ENCODE data around the gene PTPRD. TPM values are rescaled to one million over a fixed set of nuclear protein-coding genes. Genes with fewer than 3 reads are reported as not detected.

The PTPRD gene
- total RNA-seq, 1 donor from 2014 or later = 109 TPM

DNA sequence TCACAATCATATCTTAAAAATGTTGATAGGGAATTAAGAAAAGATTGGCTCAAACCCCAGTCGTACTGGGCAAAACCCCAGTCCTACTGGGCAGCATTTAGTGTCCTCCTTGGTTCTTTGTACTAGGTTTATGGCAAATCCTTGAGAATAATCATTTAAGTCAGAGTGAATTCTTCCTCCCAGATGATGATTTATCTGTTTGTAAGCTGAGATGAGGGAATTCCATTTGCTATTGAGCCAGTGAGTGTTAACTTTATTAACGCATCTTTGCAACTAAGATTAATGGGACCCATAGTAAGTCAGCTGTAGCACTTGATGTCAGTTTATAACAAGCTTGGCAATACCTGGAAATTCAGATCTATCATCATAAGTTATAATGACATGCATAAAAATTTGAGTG is 1991.4 kb downstream of the PTPRD start:
- Mint-ChIP-seq H3K27me3 (ENCODE audit: low read depth) (peaks cover 1% of the 10 kb centered on the region), H3K27ac (no peak overlapping the region), H3K9me3 (no peaks in the 10 kb centered on the region), H3K4me3 (no peak overlapping the region), H3K36me3 (no peaks in the 10 kb centered on the region), H3K4me1 (peaks cover 24% of the 10 kb centered on the region)
- TF ChIP-seq, protein P1, sequence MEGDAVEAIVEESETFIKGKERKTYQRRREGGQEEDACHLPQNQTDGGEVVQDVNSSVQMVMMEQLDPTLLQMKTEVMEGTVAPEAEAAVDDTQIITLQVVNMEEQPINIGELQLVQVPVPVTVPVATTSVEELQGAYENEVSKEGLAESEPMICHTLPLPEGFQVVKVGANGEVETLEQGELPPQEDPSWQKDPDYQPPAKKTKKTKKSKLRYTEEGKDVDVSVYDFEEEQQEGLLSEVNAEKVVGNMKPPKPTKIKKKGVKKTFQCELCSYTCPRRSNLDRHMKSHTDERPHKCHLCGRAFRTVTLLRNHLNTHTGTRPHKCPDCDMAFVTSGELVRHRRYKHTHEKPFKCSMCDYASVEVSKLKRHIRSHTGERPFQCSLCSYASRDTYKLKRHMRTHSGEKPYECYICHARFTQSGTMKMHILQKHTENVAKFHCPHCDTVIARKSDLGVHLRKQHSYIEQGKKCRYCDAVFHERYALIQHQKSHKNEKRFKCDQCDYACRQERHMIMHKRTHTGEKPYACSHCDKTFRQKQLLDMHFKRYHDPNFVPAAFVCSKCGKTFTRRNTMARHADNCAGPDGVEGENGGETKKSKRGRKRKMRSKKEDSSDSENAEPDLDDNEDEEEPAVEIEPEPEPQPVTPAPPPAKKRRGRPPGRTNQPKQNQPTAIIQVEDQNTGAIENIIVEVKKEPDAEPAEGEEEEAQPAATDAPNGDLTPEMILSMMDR (IDR thresholded peaks at IDR 0.05; ENCODE audit: unreplicated experiment) = no peak
- no peak for DNase-seq (ENCODE audit: low spot score in 2 of 2, unreplicated experiment in 2 of 2)

DNA sequence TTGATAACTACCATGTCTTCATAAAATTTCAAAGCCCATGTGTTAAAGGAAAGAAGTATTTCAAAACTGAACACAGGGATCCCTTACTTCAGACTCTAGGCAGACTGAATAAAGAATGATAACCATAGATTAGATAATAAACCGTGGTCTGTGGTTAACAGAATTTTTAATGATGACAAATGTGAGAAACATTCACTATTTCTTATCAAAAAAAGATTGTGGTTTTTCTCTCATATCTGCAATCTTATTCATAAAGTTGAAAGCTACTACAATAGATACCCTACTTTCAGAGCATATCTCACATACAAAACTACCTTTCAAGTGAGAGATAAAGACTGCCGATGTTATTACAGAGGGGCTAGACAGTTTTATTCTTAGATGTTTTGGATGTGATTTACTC is 1996.4 kb downstream of the PTPRD start:
- Mint-ChIP-seq H3K36me3 (no peaks in the 10 kb centered on the region), H3K27me3 (ENCODE audit: low read depth) (peaks cover 1% of the 10 kb centered on the region), H3K4me1 (peaks cover 34% of the 10 kb centered on the region), H3K27ac (no peak overlapping the region), H3K4me3 (no peak overlapping the region), H3K9me3 (no peaks in the 10 kb centered on the region)
- DNase-seq (ENCODE audit: low spot score in 2 of 2, unreplicated experiment in 2 of 2) = no peak
- TF ChIP-seq, protein P1 (IDR thresholded peaks at IDR 0.05; ENCODE audit: unreplicated experiment) = no peak

DNA sequence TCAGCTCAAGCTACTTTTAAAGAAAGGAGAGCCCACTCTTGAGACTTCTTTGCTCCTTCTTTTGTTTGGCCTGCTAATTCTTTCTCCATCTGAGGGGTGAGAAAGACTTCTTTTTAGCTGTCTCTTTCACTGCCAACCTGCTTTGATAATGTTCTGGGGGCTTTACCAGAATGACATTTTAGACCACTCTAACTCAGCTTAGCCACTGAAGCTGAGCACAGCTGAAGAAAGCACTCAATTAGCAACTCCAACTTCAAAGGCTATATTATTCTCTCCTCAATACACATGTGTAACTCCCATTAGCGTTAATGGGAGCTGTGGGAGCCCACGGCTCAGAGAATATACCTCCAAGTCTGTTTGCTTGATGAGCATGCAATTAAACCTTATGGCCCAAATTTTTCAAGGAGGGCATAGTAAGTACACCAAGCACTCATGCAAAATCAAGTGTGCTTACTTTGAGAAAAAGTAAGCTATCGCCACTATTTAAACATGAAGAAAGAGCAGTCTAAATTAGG is 1997.8 kb downstream of the PTPRD start:
- DNase-seq (ENCODE audit: low spot score in 2 of 2, unreplicated experiment in 2 of 2) = no peak
- TF ChIP-seq, protein P1 (IDR thresholded peaks at IDR 0.05; ENCODE audit: unreplicated experiment) = no peak
- Mint-ChIP-seq H3K27ac (no peak overlapping the region), H3K4me1 (peaks cover 30% of the 10 kb centered on the region), H3K27me3 (ENCODE audit: low read depth) (peaks cover 1% of the 10 kb centered on the region), H3K4me3 (no peak overlapping the region), H3K36me3 (no peaks in the 10 kb centered on the region), H3K9me3 (no peaks in the 10 kb centered on the region)

DNA sequence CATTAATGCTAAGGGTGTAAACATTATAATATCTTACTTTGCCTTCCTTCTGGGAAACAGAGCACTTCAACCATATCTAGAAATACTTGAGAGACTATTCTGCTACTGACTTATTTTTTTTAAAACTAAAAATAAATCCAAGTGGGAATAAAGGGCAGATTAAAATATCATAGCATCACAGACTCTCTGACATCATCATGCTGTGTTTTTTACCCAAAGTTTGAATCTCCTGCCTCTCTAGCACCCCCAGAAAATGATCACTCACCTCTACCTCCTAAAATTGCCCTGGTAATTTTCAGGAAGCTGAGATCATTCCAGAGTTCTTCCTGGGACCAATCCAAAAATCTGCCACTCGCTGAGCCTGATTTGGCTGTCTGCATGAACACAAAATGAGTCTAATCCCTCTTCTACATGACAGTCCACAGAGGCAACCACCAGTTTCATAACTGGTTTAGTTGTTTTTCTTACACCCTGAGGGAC is 1999.4 kb downstream of the PTPRD start:
- no peak for DNase-seq (ENCODE audit: low spot score in 2 of 2, unreplicated experiment in 2 of 2)
- Mint-ChIP-seq H3K4me3 (no peak overlapping the region), H3K27me3 (ENCODE audit: low read depth) (peaks cover 1% of the 10 kb centered on the region), H3K9me3 (no peaks in the 10 kb centered on the region), H3K36me3 (no peaks in the 10 kb centered on the region), H3K4me1 (peaks cover 32% of the 10 kb centered on the region), H3K27ac (peak overlapping the region; percentile 24)
- TF ChIP-seq, protein P1 (IDR thresholded peaks at IDR 0.05; ENCODE audit: unreplicated experiment) = no peak

DNA sequence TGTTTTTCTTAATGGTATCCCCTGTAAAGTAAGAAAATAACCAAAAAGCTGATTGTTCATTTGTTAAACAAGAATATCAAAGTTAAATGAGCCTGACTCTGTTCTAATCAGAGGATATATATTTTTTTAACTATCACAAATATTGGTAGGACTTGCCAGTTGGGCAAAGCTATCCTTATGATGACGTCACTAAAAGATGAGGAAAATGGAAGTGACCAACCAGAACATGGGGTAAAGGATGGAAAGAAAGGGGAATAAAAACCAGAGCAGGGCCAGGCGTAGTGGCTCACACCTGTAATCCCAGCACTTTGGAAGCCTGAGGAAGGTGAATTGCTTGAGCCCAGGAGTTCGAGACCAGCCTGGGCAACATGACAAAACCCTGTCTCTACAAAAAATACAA is 2001.6 kb downstream of the PTPRD start:
- DNase-seq (ENCODE audit: low spot score in 2 of 2, unreplicated experiment in 2 of 2) = no peak
- TF ChIP-seq, protein P1 (IDR thresholded peaks at IDR 0.05; ENCODE audit: unreplicated experiment) = no peak
- Mint-ChIP-seq H3K36me3 (no peaks in the 10 kb centered on the region), H3K27ac (no peak overlapping the region), H3K27me3 (ENCODE audit: low read depth) (no peaks in the 10 kb centered on the region), H3K4me3 (no peak overlapping the region), H3K4me1 (peaks cover 22% of the 10 kb centered on the region), H3K9me3 (no peaks in the 10 kb centered on the region)

DNA sequence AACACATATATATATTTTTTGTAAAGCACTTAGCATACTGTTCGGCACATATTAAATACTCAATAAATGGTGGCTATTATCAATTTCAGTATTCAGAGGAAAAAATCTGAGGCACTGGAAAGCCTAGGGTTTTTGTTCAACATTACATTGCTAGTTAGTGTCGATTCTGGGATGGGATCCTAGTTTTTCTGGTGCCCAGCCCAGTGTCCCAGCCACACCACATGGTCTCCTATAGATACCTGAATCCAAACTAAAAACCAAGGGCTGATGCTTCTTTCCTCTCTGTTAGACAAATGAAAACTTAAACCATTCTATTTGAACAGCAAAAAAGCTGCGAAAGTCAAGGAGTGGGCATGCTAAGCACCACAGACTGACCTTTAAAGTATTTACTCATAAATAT is 2002.5 kb downstream of the PTPRD start:
- H3K27ac Mint-ChIP-seq = no peak overlapping the region
- H3K4me1 Mint-ChIP-seq = peaks cover 19% of the 10 kb centered on the region
- TF ChIP-seq, protein P1 (IDR thresholded peaks at IDR 0.05; ENCODE audit: unreplicated experiment) = no peak
- no peak for DNase-seq (ENCODE audit: low spot score in 2 of 2, unreplicated experiment in 2 of 2)
- no peak overlapping the region for H3K4me3 Mint-ChIP-seq
- no peaks in the 10 kb centered on the region for H3K9me3 Mint-ChIP-seq
- H3K27me3 Mint-ChIP-seq (ENCODE audit: low read depth) = no peaks in the 10 kb centered on the region
- no peaks in the 10 kb centered on the region for H3K36me3 Mint-ChIP-seq

Data from mesothelial cell of epicardium (in vitro differentiated cells).